HG02885 (cell line): ENCODE measurements around the gene BCAP31.

Experiments
- ATAC-seq: cut with Tn5 transposase; IDR thresholded peaks from one replicate; pipeline ENCODE4 v1.9.1; 2021; ENCODE audit warnings: mild to moderate bottlenecking; ENCODE audit not compliant: unreplicated experiment, poor library complexity

BCAP31 gene

GRCh38 chrX:153724252-153725038 is at the start of gene BCAP31, which contains the start of gene ABCD1:
TSS of gene BCAP31 (minus strand) at chrX:153724387. CDS start at chrX:153723244, 1,143 bp downstream.
TSS of gene ABCD1 (plus strand) at chrX:153724856. CDS start at chrX:153725267, 411 bp downstream.
- peak; percentile 60 for ATAC-seq

- ATAC-seq, result no peak
Observed at GRCh38 chrX:153773218-153773611, 49.0 kb upstream of the BCAP31 start.

GRCh38 chrX:153772316-153773217 is 48.4 kb upstream of the BCAP31 start:
- ATAC-seq, result no peak

GRCh38 chrX:153771415-153772315 is 47.5 kb upstream of the BCAP31 start:
- ATAC-seq, result no peak

- no peak for ATAC-seq
Observed at GRCh38 chrX:153770601-153771414, 46.6 kb upstream of the BCAP31 start.

GRCh38 chrX:153769865-153770600 is 45.8 kb upstream of the BCAP31 start:
- no peak for ATAC-seq

GRCh38 chrX:153769158-153769864 is 45.1 kb upstream of the BCAP31 start:
- no peak for ATAC-seq

- no peak for ATAC-seq
Observed at GRCh38 chrX:153768311-153769157, 44.3 kb upstream of the BCAP31 start.

GRCh38 chrX:153767674-153768055 is 43.5 kb upstream of the BCAP31 start:
- no peak for ATAC-seq

- no peak for ATAC-seq
Observed at GRCh38 chrX:153766871-153767673, 42.9 kb upstream of the BCAP31 start.

- no peak for ATAC-seq
Observed at GRCh38 chrX:153766098-153766817, 42.1 kb upstream of the BCAP31 start.

- no peak for ATAC-seq
Observed at GRCh38 chrX:153765138-153766079, 41.2 kb upstream of the BCAP31 start.

GRCh38 chrX:153764786-153765137 is 40.6 kb upstream of the BCAP31 start:
- no peak for ATAC-seq

GRCh38 chrX:153763989-153764755 is 40.0 kb upstream of the BCAP31 start, which contains the start of gene PLXNB3:
TSS of gene PLXNB3 (plus strand) at chrX:153764249. CDS start at chrX:153765536, 1,287 bp downstream.
- peak; percentile 66 for ATAC-seq
